GM08714 (cell line): ENCODE measurements around the gene BRPF3.

ENCODE experiments used
- H3K4me3 ChIP-seq: fragments of 200-500 bp; sonication (Bioruptor generic); 2 replicates; pipeline ENCODE4 v1.5.1; 2014; ENCODE audit warnings: mild to moderate bottlenecking, low read length, inconsistent platforms
- ZNF274 ChIP-seq: IDR thresholded peaks from 2 replicates; pipeline ENCODE4 v1.6.1; 2012; ENCODE audit warnings: mild to moderate bottlenecking, low read depth, low read length

The BRPF3 gene

GRCh38 chr6:36263390-36264000 lies 67.0 kb downstream of the BRPF3 start:
- TF ChIP-seq ZNF274, result no peak
- no peak overlapping the region for H3K4me3 ChIP-seq

GRCh38 chr6:36265744-36266143 lies 69.2 kb downstream of the BRPF3 start:
- no peak for TF ChIP-seq ZNF274
- no peak overlapping the region for H3K4me3 ChIP-seq

GRCh38 chr6:36266913-36267644 lies 70.5 kb downstream of the BRPF3 start:
- H3K4me3 ChIP-seq, result no peak overlapping the region
- no peak for TF ChIP-seq ZNF274

- no peak overlapping the region for H3K4me3 ChIP-seq
- no peak for TF ChIP-seq ZNF274
Observed at GRCh38 chr6:36267731-36268477, 71.4 kb downstream of the BRPF3 start.

GRCh38 chr6:36268478-36269275 lies 72.1 kb downstream of the BRPF3 start:
- H3K4me3 ChIP-seq, result no peak overlapping the region

GRCh38 chr6:36269834-36270705 lies 73.5 kb downstream of the BRPF3 start, which contains the start of gene PNPLA1:
TSS of gene PNPLA1 (plus strand) at chr6:36270060. CDS start at chr6:36270460, 400 bp downstream.
- no peak for TF ChIP-seq ZNF274
- no peak within 1 kb of the TSS for H3K4me3 ChIP-seq

More at GRCh38 chr6:36268478-36269275, 72.1 kb downstream of the BRPF3 start:
- no peak for TF ChIP-seq ZNF274

GRCh38 chr6:36272234-36272633 lies 75.7 kb downstream of the BRPF3 start:
- H3K4me3 ChIP-seq, result no peak overlapping the region
- no peak for TF ChIP-seq ZNF274

- no peak for TF ChIP-seq ZNF274
- no peak overlapping the region for H3K4me3 ChIP-seq
Observed at GRCh38 chr6:36273067-36273466, 76.5 kb downstream of the BRPF3 start.

- H3K4me3 ChIP-seq, result no peak overlapping the region
- TF ChIP-seq ZNF274, result no peak
Observed at GRCh38 chr6:36273802-36274514, 77.4 kb downstream of the BRPF3 start.

GRCh38 chr6:36276581-36277536 lies 80.3 kb downstream of the BRPF3 start:
- no peak for TF ChIP-seq ZNF274
- no peak overlapping the region for H3K4me3 ChIP-seq

- H3K4me3 ChIP-seq, result no peak overlapping the region
- no peak for TF ChIP-seq ZNF274
Observed at GRCh38 chr6:36277946-36278470, 81.5 kb downstream of the BRPF3 start.
